DOHH2 (cell line): ENCODE data around the gene ACACB.

Source experiments
- H3F3A ChIP-seq: fragments of 200-600 bp; sonication (generic), shearing (Covaris generic); 2 replicates; pipeline ENCODE4 v1.6.0; 2016; ENCODE audit warnings: antibody characterized with exemption, mild to moderate bottlenecking; ENCODE audit not compliant: control insufficient read depth, insufficient read depth
- H3K27ac ChIP-seq: fragments of 200-600 bp; sonication (generic); 2 replicates; pipeline ENCODE4 v1.5.1; 2014; ENCODE audit warnings: low read depth, mild to moderate bottlenecking, low read length, moderate library complexity
- H3K27me3 ChIP-seq: fragments of 200-600 bp; sonication (generic); 2 replicates; pipeline ENCODE4 v1.6.1; 2014; ENCODE audit warnings: mild to moderate bottlenecking, low read length, mixed read lengths; ENCODE audit not compliant: control insufficient read depth
- H3K36me3 ChIP-seq: fragments of 200-600 bp; sonication (generic); 2 replicates; pipeline ENCODE4 v1.6.1; 2014; ENCODE audit warnings: mild to moderate bottlenecking, low read length, moderate library complexity, mixed read lengths; ENCODE audit not compliant: control insufficient read depth
- H3K4me1 ChIP-seq: fragments of 200-600 bp; sonication (generic); 2 replicates; pipeline ENCODE4 v1.6.1; 2014; ENCODE audit warnings: mild to moderate bottlenecking, low read length, mixed read lengths; ENCODE audit not compliant: control insufficient read depth
- H3K4me2 ChIP-seq: fragments of 200-600 bp; sonication (generic); 2 replicates; pipeline ENCODE4 v1.6.0; 2014; ENCODE audit warnings: mild to moderate bottlenecking, low read length, moderate library complexity
- H3K4me3 ChIP-seq: fragments of 200-600 bp; sonication (generic); 2 replicates; pipeline ENCODE4 v1.5.1; 2014; ENCODE audit warnings: mild to moderate bottlenecking, low read length, mixed read lengths
- H3K79me2 ChIP-seq: fragments of 200-600 bp; sonication (generic); 2 replicates; pipeline ENCODE4 v1.6.1; 2014; ENCODE audit warnings: mild to moderate bottlenecking, low read length, mixed read lengths; ENCODE audit not compliant: control insufficient read depth
- H3K9me2 ChIP-seq: fragments of 200-600 bp; sonication (generic); replicated peaks from 2 replicates; pipeline ENCODE4 v1.6.1; 2014; ENCODE audit warnings: mild to moderate bottlenecking, low read length, mixed read lengths; ENCODE audit not compliant: control insufficient read depth
- H3K9me3 ChIP-seq: fragments of 200-600 bp; sonication (generic); 2 replicates; pipeline ENCODE4 v1.6.1; 2014; ENCODE audit warnings: antibody characterized with exemption, low read length, mixed read lengths; ENCODE audit not compliant: control insufficient read depth, insufficient read depth
- H4K20me1 ChIP-seq: fragments of 200-600 bp; sonication (generic); 2 replicates; pipeline ENCODE4 v1.6.0; 2014; ENCODE audit warnings: low read depth, mild to moderate bottlenecking, antibody characterized with exemption, low read length, moderate library complexity; ENCODE audit not compliant: control insufficient read depth, insufficient read depth
- CTCF ChIP-seq: fragments of 200-600 bp; sonication (generic); IDR thresholded peaks from one replicate; pipeline ENCODE4 v1.5.1; 2014; ENCODE audit warnings: antibody characterized with exemption, mild to moderate bottlenecking, low read depth, low read length; ENCODE audit not compliant: poor library complexity, severe bottlenecking
- EZH2phosphoT487 ChIP-seq: fragments of 200-600 bp; sonication (generic); IDR thresholded peaks from 2 replicates; pipeline ENCODE4 v1.6.1; 2017; ENCODE audit warnings: borderline replicate concordance, mild to moderate bottlenecking, antibody characterized with exemption, low read length, moderate library complexity, mixed read lengths

ACACB gene

GRCh38 chr12:109162551-109162950 lies 46.2 kb downstream of the ACACB start:
- H3K36me3 ChIP-seq: no peaks in the 10 kb centered on the region
- no peaks in the 10 kb centered on the region for H3K79me2 ChIP-seq
- no peaks in the 10 kb centered on the region for H4K20me1 ChIP-seq
- no peaks in the 10 kb centered on the region for H3F3A ChIP-seq
- H3K27ac ChIP-seq: no peak overlapping the region
- no peaks in the 10 kb centered on the region for H3K27me3 ChIP-seq
- no peak overlapping the region for H3K4me3 ChIP-seq
- no peak for TF ChIP-seq EZH2phosphoT487
- TF ChIP-seq CTCF: no peak
- peaks cover 9% of the 10 kb centered on the region for H3K4me1 ChIP-seq
- no peaks in the 10 kb centered on the region for H3K9me3 ChIP-seq
- no peaks in the 10 kb centered on the region for H3K9me2 ChIP-seq
- no peak overlapping the region for H3K4me2 ChIP-seq

DNA sequence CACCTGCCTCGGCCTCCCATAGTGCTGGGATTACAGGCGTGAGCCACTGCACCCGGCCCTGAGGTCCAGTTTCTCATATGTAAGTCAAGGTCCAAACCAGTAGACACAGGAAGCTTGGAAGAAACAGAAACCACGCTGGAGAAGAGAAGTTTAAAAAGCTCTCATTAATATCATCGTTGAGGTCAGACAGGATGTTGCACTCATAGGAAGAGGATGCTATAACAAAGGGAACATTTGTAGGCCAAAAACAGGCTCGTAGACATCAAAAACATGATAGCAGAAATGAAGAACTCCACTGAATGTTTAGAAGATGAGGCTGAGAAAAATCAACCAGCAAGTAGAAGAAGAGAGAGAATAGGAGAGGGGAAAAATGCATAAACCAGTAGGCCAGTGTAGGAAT lies 46.8 kb downstream of the ACACB start:
- peaks cover 3% of the 10 kb centered on the region for H3K4me1 ChIP-seq
- no peak for TF ChIP-seq EZH2phosphoT487

GRCh38 chr12:109165599-109165998 lies 49.2 kb downstream of the ACACB start:
- Histone ChIP-seq H3K27ac (no peak overlapping the region), H3K27me3 (no peaks in the 10 kb centered on the region), H3K4me3 (no peak overlapping the region), H3K9me2 (no peaks in the 10 kb centered on the region), H3K9me3 (no peaks in the 10 kb centered on the region), H4K20me1 (no peaks in the 10 kb centered on the region), H3F3A (no peaks in the 10 kb centered on the region), H3K4me1 (no peaks in the 10 kb centered on the region), H3K79me2 (no peaks in the 10 kb centered on the region), H3K36me3 (no peaks in the 10 kb centered on the region), H3K4me2 (no peak overlapping the region)
- TF ChIP-seq EZH2phosphoT487 (no peak), CTCF (no peak)

More for the DNA sequence above, 46.8 kb downstream of the ACACB start:
- Histone ChIP-seq H3F3A (no peaks in the 10 kb centered on the region), H3K9me2 (no peaks in the 10 kb centered on the region), H4K20me1 (no peaks in the 10 kb centered on the region), H3K4me3 (no peak overlapping the region), H3K36me3 (no peaks in the 10 kb centered on the region), H3K27me3 (no peaks in the 10 kb centered on the region), H3K9me3 (no peaks in the 10 kb centered on the region), H3K79me2 (no peaks in the 10 kb centered on the region), H3K27ac (no peak overlapping the region), H3K4me2 (no peak overlapping the region)

- H3K4me3 ChIP-seq: no peak overlapping the region
Observed at GRCh38 chr12:109166371-109166770, 50.0 kb downstream of the ACACB start.

More at GRCh38 chr12:109166371-109166770, 50.0 kb downstream of the ACACB start:
- Histone ChIP-seq H3K27me3 (no peaks in the 10 kb centered on the region), H4K20me1 (no peaks in the 10 kb centered on the region), H3F3A (no peaks in the 10 kb centered on the region), H3K79me2 (no peaks in the 10 kb centered on the region), H3K36me3 (no peaks in the 10 kb centered on the region), H3K4me1 (no peaks in the 10 kb centered on the region), H3K9me3 (no peaks in the 10 kb centered on the region), H3K9me2 (no peaks in the 10 kb centered on the region), H3K4me2 (no peak overlapping the region), H3K27ac (no peak overlapping the region)
- TF ChIP-seq CTCF (no peak), EZH2phosphoT487 (no peak)
